ENCODE data around the gene PDCL3.

The PDCL3 gene

DNA sequence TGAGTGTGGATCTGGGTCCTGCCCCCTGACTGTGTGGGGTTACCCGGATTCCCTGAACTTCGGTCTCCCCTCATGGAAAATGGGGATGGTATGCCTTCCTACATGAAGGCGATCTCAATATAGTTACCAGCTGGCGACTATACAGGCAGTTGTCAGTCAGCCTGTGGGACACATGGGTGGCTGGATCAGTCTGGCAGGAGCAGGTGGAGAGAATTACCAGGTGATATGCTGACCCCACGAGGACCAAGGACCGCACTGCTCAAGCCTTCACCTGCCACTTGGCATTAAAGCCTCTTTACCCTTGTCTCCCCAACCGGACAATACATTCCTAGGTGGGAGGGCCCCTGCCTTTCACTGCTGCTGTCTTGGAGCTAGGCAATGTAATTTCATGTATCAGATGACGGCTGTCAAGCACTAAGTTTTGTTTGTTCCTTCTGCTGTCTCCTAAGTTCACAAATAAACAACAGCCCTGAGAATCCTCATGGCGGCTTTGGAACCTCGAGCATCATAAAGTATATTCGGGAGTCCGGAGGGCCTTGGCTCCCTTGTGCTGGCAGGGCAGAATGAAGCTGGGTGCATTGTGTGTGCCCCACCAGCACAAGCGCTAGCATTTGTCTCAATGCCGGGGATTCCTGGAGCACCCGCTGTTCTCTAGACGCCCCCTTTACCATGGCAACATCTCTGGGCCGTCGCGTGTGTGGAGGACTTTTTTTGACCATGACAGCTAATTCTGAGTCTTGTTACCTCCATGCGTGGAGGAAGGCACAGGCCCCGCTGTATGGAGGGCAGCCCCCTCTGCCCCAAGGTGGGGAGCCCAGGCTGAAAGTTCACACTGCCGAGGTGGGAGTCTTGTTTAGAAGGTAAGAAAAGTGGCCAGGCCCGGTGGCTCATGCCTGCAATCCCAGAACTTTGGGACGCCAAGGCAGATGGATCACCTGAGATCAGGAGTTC is 48.6 kb downstream of the PDCL3 start:
- DNase-seq (ENCODE audit: low spot score): no peak
- FAIRE-seq: no peak

DNA sequence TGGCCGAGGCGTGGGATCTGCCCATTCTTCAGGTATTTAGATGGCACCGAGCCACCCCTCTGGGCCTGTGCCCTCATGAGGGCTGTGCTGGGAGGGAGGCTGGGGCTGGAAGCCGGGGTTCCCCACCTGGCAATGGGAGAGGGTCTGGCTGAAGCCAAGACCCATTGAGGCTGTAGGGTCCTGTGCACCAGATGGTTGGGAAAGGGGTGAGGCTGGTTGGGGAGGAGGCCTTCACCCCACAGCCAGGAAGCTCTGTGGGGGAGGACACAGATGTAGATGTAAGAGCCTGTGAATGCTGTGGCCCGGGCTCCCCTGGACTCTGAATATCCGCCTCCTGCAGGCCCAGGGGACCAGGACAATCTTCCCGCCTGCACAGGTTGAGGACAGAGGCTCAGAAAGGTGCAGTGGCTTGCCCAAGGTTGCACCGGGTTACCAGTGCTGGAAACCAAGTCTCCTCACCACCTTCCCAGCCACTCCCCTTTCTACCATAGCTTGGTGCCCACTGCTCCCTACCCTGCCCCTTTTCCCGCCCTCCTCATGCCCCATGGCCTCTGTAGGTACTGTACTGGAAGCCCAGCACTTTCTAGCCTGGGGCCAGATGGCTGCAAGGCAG is 49.7 kb downstream of the PDCL3 start:
- FAIRE-seq (no peak), DNase-seq (ENCODE audit: low spot score) (no peak)

DNA sequence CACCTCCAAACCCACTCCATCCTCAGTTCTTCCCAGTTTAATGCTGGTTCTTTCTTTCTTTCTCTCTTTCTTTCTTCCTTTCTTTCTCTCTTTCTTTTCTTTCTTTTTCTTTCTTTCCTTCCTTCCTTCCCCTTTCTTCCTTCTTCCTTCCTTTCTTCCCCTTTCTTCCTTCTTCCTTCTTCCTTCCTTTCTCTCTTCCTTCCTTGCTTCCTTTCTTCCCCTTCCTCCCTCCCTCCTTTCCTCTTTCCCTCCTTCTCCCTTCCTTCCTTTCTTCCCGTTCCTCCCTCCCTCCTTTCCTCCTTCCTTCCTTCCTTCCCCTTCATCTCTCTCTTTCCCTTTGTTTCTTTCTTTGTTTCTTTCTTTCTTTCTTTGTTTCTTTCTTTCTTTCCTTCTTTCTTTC is 50.9 kb downstream of the PDCL3 start:
- no peak for DNase-seq (ENCODE audit: low spot score)
- FAIRE-seq: no peak

DNA sequence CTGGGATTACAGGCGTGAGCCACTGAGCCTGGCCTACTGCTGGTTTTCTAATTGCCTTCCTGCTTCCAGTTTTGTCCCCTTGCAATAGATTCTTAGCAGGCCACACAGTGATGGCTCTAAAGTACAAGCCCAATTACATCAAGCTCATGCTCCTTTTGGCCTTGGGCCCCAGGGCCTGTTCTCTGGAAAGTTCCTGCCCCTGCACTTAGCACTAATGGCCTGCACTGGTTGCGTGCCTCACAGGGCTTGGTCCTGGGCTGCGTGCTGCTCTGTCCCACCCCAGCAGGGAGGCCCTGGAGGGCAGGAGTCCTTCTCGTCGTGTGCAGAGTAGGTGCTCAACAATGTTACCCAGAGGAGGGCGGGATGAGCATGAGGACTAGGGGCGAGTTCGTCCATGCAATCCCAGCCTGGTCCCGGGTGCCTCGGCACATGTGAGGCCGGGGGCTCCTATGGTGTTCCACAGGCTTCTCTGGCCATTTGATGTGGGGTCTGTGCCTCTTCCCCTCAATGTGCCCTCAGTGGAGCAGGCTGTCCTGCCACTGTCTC is 51.7 kb downstream of the PDCL3 start:
- no peak for FAIRE-seq

DNA sequence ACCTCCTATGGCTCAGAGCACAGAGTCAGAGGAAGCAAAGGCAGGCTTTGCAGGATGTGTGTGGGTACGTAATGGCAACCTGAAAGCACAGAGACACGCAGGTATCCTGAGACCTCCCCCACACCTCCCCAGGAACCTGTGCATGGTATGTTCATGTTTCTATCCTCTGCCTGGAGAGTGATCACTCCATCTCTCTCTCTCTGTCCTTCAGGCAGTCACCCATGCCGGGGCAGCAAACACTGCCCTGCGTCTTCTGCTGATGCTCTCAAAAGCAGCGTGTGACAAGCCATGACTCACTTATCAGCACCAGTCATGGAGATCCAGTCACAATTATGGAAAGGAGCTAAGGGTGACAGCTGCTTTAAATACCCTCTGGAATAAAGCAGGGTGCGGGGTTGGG is 52.7 kb downstream of the PDCL3 start:
- no peak for DNase-seq (ENCODE audit: low spot score)
- no peak for FAIRE-seq

More for the DNA sequence above, 51.7 kb downstream of the PDCL3 start:
- DNase-seq (ENCODE audit: low spot score): no peak

DNA sequence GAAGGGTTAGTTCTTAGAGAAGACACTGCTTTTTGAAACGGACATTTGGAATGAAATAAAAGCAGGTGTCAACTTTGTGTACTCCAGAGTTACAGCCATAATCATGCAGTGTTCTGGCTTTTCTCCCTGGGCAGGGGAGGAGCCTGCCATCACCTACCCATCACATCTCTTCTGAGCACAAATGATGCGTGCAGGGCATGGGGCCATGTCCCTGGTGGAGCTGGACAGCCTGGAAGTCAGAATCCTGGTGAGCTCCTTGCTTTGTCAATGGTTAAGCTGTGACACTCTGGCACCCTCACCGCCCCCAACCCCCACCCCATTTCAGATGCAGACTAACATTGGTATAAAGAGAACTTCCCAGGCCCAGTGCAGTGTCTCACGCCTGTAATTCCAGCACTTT is 53.1 kb downstream of the PDCL3 start:
- DNase-seq (ENCODE audit: low spot score) (no peak), FAIRE-seq (no peak)

DNA sequence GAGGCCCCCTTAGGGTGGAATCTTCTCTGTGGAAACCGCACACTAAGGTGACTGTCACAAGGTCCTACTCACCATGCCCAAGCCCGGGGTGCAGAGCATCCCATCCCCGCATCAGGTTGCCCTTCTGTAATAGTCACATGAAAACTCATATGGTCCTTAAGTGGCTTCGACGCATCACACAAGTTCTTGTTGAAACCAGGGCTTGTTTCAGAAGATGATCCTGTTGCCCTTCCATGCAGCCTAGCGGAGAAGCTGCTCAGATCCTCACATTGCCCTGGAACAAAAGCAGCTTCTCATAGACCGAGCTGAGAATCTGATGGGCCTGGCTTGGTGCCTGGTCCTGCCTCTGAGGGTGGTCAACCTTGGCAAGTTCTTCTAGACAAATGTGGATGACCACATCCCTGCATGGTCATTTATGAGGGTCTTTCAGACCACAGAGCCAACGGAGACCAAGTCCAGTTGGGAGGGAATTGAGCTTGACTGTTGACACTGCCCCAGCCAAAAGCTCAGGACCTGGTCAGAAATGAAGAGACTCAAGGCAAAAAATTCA is 54.1 kb downstream of the PDCL3 start:
- FAIRE-seq (no peak), DNase-seq (ENCODE audit: low spot score) (no peak)

DNA sequence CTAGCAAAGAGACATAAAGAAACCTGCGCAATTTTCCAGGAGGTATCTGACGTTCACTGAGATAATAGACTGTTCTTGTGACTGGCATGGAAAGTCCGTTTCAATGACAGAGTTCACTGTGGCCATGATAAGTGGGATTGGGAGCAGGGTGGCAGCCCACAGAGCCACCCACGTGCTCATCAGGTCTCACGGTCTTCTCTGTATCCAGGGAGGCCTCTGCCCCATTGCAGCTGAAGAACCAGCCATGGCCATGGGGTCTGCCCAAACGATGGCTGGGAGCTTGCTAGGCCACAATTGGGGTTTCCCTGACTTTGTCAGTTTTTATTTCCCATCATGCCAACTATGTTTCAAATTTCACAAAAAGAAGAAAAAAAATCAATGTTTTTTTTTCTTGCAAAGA is 57.2 kb downstream of the PDCL3 start:
- FAIRE-seq: no peak
- no peak for DNase-seq (ENCODE audit: low spot score)

DNA sequence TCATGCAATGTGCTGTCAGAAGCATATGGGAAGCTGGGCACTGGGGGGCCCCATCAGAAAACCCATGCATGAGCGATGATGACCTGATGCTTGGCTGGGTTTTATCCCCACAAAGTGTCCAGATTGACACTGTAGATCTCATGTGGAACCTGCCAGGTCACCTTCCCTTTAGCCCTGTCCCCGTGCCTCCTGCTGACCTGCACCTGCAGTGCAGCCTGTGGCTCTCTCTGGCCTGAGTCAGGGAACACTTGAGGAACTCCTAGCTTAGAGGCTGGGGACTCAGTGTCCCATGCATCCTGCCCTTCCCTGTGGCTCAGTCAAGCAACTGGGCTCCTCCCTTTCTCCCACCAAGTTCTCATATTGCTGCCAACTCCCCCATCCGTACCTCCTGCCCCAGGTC is 57.7 kb downstream of the PDCL3 start:
- DNase-seq (ENCODE audit: low spot score) (no peak), FAIRE-seq (no peak)

DNA sequence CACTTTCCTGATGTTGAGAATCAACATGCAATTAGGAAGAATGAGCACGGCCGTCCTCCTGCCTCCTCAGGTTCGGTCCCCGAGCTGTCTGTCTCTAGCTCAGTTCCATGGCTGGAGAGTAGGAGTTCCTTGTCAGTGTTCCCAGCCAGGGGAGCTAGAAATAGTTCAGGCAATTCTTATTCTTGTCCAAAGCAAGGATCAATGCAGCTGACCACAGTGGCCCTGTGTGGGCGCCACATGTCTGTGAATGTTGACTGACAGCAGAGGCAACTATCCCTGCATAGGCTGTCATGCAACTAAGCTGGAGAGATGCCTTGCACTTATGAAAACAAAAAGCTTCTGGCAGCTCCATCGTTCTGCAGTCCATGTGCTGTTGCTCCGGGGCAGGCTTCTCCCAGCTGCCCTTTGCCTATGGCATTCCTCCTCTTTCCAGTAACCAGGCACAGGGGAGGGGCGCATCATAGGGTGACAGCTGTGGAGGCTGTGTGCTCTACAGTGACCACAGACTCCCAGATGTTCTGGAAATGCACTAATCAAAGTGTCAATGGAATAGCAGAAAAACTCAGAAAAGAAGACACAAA is 58.7 kb downstream of the PDCL3 start:
- DNase-seq (ENCODE audit: low spot score): no peak
- FAIRE-seq: no peak

DNA sequence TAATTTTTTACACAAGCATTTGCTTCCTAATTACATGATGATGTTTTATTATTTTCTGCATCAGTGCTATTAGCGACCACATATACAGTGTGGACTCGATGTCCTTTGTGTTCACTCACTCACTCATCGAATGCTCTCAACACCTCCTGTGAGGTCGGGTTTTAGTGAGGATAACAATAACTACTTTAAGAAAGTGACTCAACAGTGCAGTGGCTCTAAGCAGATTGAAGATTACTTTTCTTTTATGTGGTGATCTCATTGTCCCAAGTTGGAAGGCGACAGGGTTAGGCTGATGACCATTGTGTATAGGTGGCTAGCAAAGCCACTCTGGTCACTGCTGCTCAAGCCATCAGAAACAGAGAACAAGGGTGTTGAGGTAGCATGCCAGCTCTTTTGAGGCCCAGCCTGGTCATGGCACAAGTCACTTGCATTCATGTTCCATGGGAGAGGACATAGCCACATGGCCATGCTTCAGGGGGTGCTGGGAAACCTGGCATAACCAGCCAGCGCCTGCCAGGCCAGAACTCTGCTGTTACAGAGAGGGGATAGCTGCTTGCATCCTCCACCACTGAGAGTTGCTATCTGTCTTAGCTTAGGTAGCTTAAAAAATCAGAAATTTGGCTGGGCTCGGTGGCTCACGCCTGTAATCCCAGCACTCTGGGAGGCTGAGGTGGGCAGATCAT is 60.4 kb downstream of the PDCL3 start:
- FAIRE-seq (no peak), DNase-seq (ENCODE audit: low spot score) (no peak)

DNA sequence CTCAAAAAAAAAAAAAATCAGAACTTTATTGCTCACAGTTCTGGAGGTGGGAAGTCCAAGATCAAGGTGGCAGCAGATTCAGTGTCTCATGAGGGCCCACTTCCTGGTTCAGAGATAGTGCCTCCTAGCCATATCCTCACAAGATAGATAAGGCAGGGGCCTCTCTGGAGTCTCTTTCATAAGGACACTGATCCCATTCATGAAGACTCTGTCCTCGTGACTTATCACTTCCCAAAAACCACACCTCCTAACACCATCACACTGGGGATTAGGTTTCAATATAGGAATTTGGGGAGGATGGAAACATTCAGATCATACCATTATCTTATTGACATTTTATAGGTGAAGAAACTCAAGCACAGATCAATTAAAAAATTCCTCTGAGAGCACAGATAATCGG is 61.1 kb downstream of the PDCL3 start:
- no peak for DNase-seq (ENCODE audit: low spot score)
- no peak for FAIRE-seq

DNA sequence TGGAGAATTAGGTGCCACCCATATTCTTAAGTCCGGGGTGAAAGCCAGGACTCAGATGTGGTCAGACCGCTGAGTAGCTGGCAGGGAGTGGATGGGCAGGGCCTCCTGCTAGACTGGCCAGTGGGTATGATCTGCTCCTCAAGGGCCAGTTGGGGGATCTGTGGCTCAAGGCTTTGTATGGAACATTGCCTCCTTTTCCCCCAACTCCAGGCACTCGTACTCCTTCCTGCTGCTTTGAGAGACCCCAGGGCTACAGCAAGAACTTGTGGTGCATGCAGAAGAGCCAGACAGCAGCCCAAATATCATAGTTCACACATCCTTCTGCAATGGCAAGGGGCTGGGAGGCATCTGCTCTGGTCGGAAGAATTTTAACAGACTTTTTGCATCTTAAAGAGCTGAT is 61.7 kb downstream of the PDCL3 start:
- FAIRE-seq (no peak), DNase-seq (ENCODE audit: low spot score) (no peak)

DNA sequence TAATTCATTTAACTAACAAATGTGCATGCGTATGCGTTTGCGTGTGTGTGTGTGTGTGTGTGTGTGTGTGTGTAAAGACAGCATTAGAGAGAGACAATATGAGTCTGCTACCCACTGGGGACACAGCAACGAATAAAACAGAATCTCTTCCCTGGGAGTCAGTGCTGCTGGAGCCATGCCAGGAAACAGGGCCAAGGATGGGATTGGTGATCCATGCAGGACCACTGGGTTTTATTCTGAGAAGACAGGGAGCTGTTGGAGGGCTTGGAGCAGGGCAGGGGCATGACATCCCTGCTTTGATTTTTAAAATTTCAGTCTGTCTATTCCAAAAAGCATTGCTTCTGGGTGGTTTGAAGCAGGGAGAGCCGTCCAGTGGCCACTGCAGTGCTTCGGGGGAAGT is 62.9 kb downstream of the PDCL3 start:
- DNase-seq (ENCODE audit: low spot score) (no peak), FAIRE-seq (no peak)
